KMS-11 (cell line): Measurements from ENCODE around the gene OBSCN.
"Not testable (repeated sequence)": the region's sequence is repeated elsewhere in the genome, so short reads cannot be mapped to it uniquely, and the experiment has no call there.

Experiments used
- H2AFZ ChIP-seq: fragments of 200-600 bp; sonication (generic); 2 replicates; pipeline ENCODE4 v1.6.1; 2016; ENCODE audit warnings: antibody characterized with exemption, mixed run types, low read depth
- H3K27ac ChIP-seq: fragments of 200-600 bp; sonication (generic); 2 replicates; pipeline ENCODE4 v1.6.1; 2016; ENCODE audit warnings: mild to moderate bottlenecking, mixed run types
- H3K27me3 ChIP-seq: fragments of 200-600 bp; sonication (generic); 2 replicates; pipeline ENCODE4 v1.6.1; 2017; ENCODE audit warnings: mild to moderate bottlenecking, low read depth, mixed run types, moderate library complexity; ENCODE audit not compliant: insufficient read depth
- H3K36me3 ChIP-seq: fragments of 200-600 bp; sonication (generic); 2 replicates; pipeline ENCODE4 v1.6.1; 2017; ENCODE audit warnings: mild to moderate bottlenecking, mixed run types; ENCODE audit not compliant: insufficient read depth
- H3K4me1 ChIP-seq: fragments of 200-600 bp; sonication (generic); 2 replicates; pipeline ENCODE4 v1.6.1; 2016; ENCODE audit warnings: mild to moderate bottlenecking, low read depth, mixed run types; ENCODE audit not compliant: poor library complexity, severe bottlenecking
- H3K4me2 ChIP-seq: fragments of 200-600 bp; sonication (generic); 2 replicates; pipeline ENCODE4 v1.7.0; 2016; ENCODE audit warnings: mild to moderate bottlenecking, mixed run types
- H3K4me3 ChIP-seq: fragments of 200-600 bp; sonication (generic); IDR thresholded peaks from 2 replicates; pipeline ENCODE4 v1.6.1; 2017; ENCODE audit warnings: low read depth, low read length, mixed read lengths; ENCODE audit not compliant: insufficient read depth
- H3K79me2 ChIP-seq: fragments of 200-600 bp; sonication (generic); 2 replicates; pipeline ENCODE4 v1.6.1; 2016; ENCODE audit warnings: low read depth, mixed run types; ENCODE audit not compliant: insufficient read depth
- H3K9ac ChIP-seq: fragments of 200-600 bp; sonication (generic); 2 replicates; pipeline ENCODE4 v1.6.1; 2016; ENCODE audit warnings: mild to moderate bottlenecking, mixed run types
- H4K20me1 ChIP-seq: fragments of 200-600 bp; sonication (generic); 2 replicates; pipeline ENCODE4 v1.6.1; 2016; ENCODE audit warnings: mild to moderate bottlenecking, mixed run types; ENCODE audit not compliant: insufficient read depth
- TF ChIP-seq, protein P1 (sequence below): fragments of 200-600 bp; sonication (generic); conservative IDR thresholded peaks from 2 replicates; pipeline ENCODE4 v1.6.1; 2017; ENCODE audit warnings: low read depth, mild to moderate bottlenecking, antibody characterized with exemption, low read length, moderate library complexity, mixed read lengths

The OBSCN gene

DNA sequence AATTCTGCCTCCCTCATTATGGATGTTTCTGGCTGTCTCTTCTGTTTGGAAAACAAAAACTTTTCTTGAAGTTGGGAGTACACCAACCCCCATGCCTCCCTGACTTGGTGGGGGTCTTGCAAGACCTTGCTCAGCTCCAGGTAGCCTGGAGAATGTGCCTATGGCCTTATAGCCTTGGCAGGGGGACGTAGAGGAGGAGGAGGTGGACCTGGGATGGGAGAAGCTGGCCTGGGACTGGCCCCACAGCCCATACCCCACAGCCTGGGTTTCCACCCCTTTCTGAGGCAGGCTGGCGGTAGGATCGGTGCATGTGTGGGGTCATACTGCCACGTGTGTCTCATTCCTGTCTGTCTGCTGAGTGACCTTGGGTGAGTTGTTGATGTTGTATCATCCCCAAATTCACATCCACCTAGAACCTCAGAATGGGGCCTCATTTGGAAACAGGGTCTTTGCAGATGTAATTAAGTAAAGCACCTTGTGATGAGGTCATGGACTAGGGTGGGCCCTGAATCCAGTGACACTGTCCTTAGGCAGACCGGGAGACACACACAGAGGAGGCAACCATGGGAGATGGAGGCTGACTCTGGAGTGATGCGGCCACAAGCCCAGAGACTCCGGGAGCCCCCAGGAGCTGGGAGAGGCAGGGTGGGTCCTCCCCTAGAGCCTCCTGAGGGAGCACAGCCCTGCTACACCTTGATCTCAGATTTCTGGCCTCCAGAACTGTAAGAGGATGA lies 18.5 kb downstream of the OBSCN start:
- no peaks in the 10 kb centered on the region for H3K79me2 ChIP-seq
- no peaks in the 10 kb centered on the region for H4K20me1 ChIP-seq
- no peaks in the 10 kb centered on the region for H3K27me3 ChIP-seq
- H3K27ac ChIP-seq, result no peak overlapping the region
- TF ChIP-seq, protein P1, sequence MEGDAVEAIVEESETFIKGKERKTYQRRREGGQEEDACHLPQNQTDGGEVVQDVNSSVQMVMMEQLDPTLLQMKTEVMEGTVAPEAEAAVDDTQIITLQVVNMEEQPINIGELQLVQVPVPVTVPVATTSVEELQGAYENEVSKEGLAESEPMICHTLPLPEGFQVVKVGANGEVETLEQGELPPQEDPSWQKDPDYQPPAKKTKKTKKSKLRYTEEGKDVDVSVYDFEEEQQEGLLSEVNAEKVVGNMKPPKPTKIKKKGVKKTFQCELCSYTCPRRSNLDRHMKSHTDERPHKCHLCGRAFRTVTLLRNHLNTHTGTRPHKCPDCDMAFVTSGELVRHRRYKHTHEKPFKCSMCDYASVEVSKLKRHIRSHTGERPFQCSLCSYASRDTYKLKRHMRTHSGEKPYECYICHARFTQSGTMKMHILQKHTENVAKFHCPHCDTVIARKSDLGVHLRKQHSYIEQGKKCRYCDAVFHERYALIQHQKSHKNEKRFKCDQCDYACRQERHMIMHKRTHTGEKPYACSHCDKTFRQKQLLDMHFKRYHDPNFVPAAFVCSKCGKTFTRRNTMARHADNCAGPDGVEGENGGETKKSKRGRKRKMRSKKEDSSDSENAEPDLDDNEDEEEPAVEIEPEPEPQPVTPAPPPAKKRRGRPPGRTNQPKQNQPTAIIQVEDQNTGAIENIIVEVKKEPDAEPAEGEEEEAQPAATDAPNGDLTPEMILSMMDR, result no peak
- H2AFZ ChIP-seq, result no peak overlapping the region
- no peaks in the 10 kb centered on the region for H3K4me1 ChIP-seq
- no peak overlapping the region for H3K4me3 ChIP-seq
- H3K4me2 ChIP-seq, result no peak overlapping the region
- no peak overlapping the region for H3K9ac ChIP-seq
- H3K36me3 ChIP-seq, result no peaks in the 10 kb centered on the region

DNA sequence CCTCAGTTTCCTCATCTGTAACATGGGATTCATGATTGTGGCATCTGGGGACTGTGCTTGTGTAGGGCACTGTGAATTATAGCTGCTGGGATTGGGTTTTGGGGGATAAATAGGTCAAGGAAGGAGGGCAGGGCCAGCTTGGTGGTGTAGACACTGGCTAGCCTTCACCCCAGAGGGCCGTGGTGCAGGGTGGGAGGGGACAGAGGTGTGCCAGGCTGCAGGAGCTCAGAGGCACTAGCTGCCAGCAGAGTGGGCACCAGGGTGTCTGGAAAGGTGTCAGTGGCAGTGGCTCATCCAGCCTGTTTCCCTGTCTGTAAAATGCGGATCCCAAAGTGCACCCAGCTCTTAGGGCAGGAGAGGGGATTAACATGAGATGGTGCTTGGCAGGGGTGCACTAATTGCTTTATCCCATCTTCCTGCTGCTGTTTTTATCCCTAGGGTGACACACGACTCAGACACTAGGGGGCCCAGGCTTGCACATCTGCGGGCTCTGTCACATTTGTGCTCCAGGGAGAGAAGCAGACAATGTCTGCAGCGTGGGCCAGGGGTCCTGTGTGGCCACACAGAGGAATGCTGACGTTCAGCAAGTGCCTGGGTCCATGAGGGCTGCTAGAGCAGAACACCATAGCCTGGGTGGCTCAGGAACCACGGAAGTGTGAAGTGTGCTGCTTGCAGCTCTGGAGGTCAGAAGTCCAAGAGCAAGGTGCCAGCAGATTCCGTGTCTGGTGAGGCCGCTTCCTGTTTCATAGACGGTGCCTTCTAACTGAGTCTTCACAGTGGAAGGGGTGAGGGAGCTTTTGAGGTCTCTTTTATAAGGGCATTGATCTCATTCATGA lies 19.3 kb downstream of the OBSCN start:
- H3K27me3 ChIP-seq, result no peaks in the 10 kb centered on the region
- no peaks in the 10 kb centered on the region for H3K4me1 ChIP-seq
- TF ChIP-seq, protein P1, result no peak
- no peaks in the 10 kb centered on the region for H3K79me2 ChIP-seq
- no peak overlapping the region for H3K27ac ChIP-seq
- H3K36me3 ChIP-seq, result no peaks in the 10 kb centered on the region
- H3K4me2 ChIP-seq, result no peak overlapping the region
- no peak overlapping the region for H3K9ac ChIP-seq
- H4K20me1 ChIP-seq, result no peaks in the 10 kb centered on the region
- H2AFZ ChIP-seq, result no peak overlapping the region
- H3K4me3 ChIP-seq, result no peak overlapping the region

DNA sequence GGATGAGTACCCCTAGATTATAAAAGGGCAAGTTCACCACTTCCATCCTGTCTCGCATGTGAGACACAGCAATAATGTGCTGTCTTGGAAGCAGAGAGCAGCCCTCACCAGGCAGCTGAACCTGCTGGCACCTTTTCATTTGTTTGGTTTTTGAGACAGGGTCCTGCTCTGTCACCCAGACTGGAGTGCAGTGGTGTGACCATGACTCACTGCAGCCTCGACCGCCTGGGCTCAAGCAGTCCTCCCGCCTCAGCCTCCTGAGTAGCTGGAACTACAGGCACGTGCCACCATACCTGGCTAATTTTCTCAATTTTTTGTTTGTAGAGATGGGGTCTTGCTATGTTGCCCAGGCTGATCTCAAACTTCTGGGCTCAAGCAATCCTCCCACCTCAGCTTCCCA lies 20.3 kb downstream of the OBSCN start:
- H3K79me2 ChIP-seq, H3K4me3 ChIP-seq, H3K36me3 ChIP-seq, H3K27me3 ChIP-seq, H3K4me1 ChIP-seq, H3K9ac ChIP-seq, H2AFZ ChIP-seq, H3K4me2 ChIP-seq, H4K20me1 ChIP-seq, H3K27ac ChIP-seq: not testable (repeated sequence)

DNA sequence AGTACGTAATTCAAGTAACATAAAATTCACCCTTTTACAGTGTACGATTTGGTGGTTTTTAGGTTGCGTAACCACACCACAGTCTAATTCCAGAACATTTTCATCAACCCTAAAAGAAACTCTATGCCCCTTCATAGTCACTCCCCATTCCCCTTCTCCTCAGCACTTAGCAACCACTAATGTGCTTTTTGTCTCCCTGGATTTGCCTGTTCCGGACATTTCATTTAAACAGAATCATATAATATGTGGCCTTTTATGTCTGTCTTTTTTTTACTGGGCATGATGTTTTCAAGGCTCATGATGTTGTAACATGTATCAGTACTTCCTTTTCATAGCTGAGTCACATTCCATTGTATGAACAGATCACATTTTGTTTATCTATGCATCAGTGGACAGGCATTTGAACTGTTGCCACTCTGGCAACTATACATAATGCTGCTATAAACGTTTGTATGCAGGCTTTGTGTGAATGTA lies 20.8 kb downstream of the OBSCN start:
- TF ChIP-seq, protein P1, result no peak
- no peaks in the 10 kb centered on the region for H3K79me2 ChIP-seq
- H3K27ac ChIP-seq, result no peak overlapping the region
- no peaks in the 10 kb centered on the region for H3K4me1 ChIP-seq
- no peak overlapping the region for H3K4me2 ChIP-seq
- no peak overlapping the region for H3K9ac ChIP-seq
- H3K27me3 ChIP-seq, result no peaks in the 10 kb centered on the region
- no peaks in the 10 kb centered on the region for H4K20me1 ChIP-seq
- no peaks in the 10 kb centered on the region for H3K36me3 ChIP-seq
- no peak overlapping the region for H3K4me3 ChIP-seq
- H2AFZ ChIP-seq, result no peak overlapping the region
